Skin of body (tissue), 2 donors: ENCODE measurements around the gene AKAP13. TPM values are rescaled to one million over a fixed set of nuclear protein-coding genes. Genes with fewer than 3 reads are reported as not detected.
A peak's percentile ranks its signal among the peaks of the same experiment; 100 is the strongest.

ENCODE experiments used
- DNase-seq: peaks from one replicate; lab custom pipeline; 2025; lab: John Stamatoyannopoulos, UW
- total RNA-seq: library from RNA; depleted of rRNA; stranded (reverse); fragments of >200 nt; gene quantifications from one replicate; pipeline ENCODE4 v1.2.3, GENCODE V29; 2014

AKAP13 gene
- total RNA-seq, 1 donor from 2014 or later: 160 TPM

DNA sequence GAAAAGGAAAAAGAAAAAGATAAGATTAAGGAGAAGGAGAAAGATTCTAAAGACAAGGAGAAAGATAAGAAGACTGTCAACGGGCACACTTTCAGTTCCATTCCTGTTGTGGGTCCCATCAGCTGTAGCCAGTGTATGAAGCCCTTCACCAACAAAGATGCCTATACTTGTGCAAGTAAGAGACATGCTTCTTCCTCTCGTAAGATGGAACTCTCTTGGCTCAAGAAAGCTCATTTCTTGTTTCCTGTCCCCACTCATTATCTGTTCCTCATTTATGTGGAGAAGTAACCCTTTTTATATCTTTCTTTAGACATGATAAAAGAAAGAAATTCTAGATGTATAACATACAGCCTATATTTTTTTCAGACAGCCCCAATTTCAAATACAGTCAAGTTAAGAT lies 312.9 kb downstream of the AKAP13 start:
- DNase-seq: no peak

DNA sequence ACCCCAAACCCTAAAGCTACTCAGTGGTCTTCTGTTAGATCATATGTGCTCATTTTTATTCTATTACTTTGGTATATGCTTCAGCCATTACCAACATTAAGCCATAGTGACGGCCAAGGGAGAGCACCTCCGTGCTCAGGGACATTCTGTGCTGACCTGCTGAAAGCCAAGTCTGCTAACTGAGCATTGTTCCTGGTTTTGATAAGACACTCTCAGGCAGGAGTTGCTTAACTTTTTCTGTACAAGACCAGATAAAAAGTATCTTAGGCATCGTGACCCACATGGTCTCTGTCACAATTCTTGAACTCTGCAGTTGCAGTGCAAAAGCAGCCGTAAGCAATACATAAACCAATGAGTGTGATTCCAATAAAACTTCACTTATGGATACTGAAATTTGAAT lies 313.7 kb downstream of the AKAP13 start:
- DNase-seq: no peak

DNA sequence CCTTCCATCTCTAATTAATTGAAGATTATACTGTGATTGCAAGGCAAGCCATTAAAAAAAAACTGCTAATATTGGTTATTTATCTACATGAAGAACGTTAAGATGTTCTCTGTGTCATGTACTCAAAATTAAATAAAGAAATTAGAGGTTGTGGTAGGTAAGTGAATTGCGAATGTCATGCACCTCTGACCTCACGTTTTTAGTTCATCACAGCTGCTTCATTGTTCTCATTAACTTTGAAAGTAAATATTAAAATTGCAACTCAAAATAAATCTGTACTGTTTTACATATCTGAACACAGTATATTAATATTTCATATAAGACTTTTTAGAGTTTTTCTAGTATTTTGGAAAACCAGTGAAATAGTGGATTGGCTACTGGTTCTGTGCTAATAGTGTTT lies 320.4 kb downstream of the AKAP13 start:
- DNase-seq: no peak

DNA sequence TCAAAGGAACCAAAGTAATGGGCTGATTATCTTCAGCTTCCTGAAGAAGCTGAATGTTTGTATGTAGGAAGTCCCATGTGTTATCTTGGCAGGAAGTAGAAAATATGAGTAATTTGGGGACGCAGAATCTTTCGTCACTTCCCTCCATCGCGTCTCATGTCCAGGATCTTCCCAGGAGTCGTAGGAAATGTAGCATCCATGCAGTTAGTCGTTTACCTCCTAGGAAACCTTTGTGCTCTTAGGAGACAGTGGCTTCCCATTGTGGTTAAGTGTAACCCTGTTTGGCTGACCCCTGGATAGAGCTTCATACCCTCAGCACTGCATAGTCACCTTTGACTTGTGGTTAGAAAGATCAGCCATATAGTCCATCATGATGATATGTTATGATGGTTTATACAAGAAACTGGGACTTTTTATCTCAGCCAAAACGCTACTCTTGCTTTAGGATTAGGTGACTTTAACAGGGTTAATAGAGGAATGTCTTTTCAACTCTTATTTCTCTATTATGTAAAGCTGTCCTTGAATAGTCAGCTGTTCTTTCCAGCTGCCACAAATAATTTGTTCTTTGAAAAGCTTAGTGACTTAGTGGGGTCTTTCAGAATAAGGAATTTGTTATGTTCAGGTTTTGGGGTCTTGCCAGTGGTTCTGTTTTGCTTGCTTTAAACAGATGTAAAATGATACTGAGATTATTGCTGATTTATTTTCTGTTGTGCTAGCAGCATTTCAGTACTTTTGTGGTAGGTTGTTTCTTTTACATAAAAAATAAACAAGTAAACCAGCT lies 322.1 kb downstream of the AKAP13 start:
- DNase-seq: peak; percentile 70

DNA sequence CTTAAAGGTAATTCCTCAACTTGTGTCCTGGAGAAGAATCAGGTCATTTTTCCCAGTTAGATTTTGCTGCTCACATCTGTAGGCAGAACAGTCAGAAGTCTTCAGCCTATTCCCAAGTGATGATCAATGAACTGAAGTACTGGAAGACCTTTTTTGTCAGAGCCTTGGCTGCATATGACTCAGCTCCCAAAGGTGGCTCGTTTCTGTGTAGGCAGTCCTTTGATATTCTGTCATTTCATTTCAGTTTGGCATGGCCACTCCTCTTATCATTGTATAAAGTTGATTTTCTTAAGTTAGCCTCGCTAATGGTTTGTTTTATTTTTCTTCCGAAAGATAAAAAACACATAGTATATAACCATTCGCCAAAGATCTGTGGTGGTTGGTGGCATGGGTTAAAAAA lies 323.7 kb downstream of the AKAP13 start:
- DNase-seq: no peak

DNA sequence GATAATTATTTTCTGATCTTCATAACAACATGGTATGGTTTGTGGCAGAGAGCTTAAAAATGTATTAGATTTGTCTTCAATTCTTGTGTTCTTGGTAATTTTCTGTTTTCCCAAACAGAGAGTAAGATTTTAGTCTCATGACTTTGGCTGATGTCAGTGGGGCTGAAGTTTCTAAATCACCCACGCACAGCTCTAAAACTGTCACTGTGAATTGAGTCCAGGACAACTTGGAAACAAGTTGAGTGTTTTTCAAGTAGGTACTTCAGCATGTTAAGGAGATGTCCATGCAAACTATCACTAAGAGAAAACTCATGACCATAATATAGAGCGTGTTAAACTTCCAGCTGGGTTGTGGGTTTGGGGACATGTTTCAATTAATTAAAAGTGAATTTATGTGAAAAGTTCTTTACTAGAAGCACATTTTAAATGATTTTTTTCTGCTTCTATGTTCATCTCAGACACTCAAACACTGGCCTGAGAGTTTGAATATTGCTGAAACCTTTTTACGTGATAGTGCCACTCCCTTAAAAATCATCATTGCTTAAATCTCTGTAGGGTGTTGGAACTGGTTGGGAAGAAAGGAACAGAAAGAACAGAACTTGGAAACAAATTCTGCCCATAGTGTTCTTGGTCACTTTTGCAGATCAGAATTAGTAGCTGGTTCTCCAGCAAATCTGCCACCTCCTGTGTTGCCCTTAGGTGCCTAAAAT lies 324.5 kb downstream of the AKAP13 start:
- DNase-seq: no peak

DNA sequence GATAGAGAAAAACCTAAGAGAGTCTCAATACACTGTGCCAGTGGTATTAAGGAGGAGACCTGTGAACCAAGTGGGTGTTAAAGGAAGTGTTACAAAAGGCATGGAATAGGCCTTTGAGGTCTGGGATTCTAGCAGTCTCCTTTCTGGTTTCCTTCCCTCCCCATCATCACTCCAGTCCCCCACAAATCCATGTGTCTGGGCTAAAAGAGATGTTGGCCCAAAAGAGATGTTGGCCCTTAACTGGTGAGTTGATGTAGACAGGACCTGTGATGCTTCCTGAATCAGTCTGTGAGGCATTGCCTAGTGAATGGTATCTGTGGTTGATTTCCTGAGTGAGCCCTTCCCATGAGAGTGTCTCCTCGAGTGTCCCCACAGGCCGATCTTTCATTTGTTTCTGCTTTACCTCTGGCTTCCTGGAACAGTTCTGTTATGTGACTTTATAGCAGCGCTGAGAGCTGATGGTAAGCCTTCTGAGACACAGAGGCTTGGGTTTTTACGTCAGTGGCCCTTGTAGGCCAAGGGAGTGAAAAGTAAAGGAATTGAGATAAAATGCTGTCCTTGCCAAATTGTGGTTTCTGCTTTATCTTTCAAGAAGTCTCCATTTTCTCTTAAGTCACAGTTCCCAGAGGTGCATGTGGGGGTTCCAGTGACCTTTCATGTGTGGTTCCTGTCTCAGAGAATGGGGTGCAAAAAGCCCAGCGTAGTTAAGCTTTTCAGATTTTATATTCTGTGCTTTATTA lies 326.5 kb downstream of the AKAP13 start:
- DNase-seq: no peak

DNA sequence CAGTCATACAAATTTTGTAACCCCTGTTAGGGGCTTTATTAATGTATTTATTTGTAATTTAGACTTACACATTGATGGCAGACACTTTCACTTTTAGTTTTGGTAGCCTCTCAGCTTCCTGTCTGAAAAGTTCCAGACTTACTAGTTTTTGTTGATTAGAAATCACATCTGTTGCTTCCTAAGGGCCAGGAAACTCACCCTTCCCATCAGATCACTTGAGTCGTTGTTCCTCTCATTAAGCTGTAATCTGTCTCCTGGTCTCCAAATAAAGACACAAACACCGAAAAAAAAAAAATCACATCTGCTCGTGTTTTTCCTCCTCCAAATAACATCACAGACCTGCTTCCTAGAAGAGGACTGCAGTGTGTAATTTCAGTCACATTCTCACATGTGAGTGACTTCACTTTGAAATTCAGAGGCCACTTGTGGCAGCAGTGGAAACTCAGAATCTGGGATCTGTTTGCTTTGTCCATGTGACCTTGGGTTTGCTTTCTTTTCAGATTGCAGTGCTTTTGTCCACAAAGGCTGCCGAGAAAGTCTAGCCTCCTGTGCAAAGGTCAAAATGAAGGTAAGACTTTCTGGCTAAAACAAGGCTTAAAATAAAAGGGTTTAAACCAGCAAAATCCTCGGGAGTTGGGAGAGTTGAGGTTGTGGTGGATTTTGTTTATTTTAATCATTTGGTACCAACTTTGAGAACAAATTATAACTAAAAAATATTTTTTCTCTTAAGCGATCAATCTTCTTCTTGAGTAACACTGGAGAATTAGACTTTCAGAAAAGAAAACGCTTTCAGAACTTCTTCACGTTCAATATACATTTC lies 327.3 kb downstream of the AKAP13 start:
- peak; percentile 63 for DNase-seq

DNA sequence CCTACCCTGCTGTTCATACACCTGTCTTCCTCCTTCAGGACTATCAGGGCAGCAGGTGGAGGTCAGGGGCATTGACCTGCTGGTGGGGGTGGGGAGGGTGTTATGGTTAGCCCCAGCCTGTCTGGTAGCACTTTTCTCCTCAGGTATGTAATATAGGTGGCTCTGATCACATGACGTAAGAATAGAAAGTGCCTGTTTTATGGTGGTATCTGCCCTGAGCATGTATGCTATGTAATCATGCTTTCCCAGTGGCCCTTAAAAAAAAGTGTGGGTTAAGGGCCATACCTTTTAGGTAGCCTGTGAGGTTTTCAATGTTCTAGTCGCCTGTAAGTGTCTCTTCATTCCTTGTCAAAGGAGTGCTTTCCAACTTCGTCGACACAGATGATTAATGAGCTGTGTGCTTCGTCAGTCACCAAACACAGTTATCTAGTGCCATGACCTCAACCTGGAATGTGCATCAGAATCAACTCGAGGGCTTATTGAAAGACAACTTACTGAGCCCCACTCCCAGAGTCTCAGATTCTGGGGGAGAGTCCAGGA lies 328.1 kb downstream of the AKAP13 start:
- no peak for DNase-seq

DNA sequence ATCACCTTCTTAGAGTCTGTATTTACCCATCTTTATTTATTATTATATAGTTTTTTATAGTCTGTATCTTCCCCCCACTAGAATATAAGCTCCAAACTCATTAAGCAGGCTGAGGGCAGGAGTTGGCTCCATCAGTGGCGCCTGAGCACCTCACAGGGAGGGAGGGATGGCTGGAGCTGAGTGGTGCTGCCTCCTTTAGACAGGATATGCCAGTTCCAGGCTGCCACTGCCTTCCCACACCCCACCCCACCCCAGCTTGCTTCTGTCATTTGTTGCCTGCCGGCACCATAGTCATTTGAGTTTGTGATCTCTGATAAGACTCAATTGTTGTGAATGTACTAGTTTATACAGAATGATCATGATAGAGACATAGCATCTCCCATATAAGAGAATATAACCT lies 328.8 kb downstream of the AKAP13 start:
- DNase-seq: no peak

DNA sequence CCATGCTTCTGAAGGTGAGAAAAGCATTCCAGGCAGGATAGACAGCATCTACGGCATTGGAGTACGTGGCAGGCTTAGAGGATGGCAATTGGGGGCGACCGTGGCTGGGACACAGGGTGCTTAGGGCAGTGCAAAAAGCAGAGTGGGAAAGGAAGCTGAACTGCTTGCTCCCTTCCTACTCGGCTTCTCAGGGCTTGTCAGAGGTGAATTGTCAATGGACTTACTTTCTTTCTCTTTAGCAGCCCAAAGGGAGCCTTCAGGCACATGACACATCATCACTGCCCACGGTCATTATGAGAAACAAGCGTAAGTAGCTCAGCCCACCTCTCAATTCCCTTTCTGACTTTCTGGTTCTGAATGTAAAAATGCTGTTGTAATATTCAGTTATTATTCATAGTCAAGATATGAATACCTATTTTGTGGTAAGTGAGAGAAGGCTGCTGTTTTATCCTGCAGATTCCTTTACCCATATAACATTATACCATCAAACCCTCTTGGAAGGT lies 330.0 kb downstream of the AKAP13 start:
- no peak for DNase-seq

DNA sequence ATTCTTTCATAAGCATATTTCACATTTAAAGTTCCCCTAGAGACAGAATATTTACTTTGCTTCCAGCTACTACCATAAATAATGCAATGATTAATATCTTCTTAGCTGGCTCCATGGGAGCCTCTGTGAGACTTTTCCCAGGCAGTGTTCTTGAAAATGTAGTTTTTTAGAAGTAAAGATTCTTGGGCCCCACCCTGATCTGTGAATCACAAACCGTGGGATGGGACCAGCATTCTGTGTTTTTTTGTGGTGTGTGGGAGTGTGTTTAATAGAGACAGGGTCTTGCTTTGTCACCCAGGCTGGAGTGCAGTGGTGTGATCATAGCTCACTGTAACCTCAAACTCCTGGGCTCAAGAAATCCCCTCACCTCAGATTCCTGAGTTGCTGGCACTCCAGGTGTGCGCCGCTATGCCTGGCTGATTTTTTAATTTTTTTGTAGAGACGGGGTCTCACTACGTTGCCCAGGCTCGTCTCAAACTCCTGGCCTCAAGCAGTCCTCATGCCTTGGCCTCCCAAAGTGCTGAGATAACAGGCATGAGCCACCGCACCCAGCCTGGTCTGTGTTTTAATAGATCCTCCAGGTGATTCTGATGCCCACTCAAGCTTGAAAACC lies 331.3 kb downstream of the AKAP13 start:
- DNase-seq: no peak

DNA sequence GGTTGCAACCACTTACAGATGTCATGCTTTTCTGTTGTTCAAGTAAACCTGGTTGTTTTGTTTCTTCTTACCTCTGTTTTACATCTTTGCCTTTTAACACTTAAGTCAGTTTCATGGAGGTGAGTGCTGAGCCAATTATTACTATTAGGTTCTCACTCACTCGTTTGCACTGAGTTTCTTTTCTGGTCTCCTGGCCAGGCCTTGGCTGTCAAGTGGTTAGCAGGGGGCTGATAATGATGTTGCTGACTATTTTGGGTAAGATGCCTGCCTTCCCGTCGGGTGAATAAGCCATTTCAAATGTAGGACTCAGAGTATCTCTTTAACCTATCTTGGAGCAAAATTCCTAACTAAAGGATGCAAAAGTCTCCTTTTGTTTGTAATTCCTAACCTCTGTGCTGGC lies 335.9 kb downstream of the AKAP13 start:
- DNase-seq: no peak

DNA sequence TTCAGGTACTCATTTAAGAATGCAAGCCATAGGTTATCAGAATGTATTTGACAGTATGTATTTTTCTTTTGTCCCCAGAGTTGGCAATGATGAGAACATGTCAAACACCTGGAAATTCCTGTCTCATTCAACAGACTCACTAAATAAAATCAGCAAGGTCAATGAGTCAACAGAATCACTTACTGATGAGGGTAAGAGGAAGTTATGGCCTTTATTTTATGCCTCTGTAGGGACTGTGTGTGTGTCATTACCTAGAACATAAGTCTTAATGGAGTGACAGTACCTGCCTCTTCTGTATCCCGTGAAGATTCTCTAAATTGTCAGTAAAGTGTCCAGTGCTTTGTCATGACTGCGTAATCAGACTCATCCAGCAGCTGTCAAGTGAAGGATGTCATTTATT lies 336.8 kb downstream of the AKAP13 start:
- DNase-seq: no peak

DNA sequence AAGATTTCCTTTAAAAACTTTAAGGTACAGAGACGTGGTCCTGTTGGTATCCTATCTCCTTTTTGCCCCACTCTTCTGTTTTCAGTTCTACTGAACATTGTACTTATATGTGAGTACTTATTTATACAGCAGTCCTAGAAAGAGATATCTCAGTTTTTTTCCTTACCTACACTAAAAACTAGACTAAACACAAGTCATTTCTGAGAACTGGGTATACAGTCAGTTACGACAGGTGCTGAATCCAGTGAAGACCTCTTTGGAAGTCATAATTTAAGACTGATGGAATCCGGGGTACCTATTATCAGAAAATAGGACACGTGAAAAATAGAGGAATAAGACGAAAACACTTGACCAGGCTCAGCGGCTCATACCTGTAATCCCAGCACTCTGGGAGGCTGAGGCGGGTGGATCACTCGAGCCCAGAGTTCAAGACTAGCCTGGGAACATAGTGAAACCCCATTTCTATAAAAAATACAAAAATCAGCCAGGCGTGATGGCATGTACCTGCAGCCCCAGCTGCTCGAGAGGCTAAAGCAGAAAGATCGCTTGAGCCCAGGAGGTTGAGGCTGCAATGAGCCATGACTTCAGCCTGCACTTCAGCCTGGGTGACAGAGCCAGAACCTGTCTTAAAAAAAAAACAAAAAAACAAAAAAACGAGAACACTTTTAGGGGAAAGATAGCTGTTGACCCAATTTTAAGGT lies 338.0 kb downstream of the AKAP13 start:
- no peak for DNase-seq

DNA sequence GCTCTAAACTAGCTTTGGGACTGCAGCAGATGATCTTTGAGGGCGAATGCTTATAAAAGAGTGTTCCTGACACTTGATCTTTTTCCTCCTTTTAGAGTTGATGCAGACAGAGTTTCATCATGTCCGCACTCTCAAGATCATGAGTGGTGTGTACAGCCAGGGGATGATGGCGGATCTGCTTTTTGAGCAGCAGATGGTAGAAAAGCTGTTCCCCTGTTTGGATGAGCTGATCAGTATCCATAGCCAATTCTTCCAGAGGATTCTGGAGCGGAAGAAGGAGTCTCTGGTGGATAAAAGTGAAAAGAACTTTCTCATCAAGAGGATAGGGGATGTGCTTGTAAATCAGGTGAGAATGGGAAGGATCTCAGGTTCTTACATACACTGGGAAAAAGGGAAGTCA lies 338.6 kb downstream of the AKAP13 start:
- no peak for DNase-seq

DNA sequence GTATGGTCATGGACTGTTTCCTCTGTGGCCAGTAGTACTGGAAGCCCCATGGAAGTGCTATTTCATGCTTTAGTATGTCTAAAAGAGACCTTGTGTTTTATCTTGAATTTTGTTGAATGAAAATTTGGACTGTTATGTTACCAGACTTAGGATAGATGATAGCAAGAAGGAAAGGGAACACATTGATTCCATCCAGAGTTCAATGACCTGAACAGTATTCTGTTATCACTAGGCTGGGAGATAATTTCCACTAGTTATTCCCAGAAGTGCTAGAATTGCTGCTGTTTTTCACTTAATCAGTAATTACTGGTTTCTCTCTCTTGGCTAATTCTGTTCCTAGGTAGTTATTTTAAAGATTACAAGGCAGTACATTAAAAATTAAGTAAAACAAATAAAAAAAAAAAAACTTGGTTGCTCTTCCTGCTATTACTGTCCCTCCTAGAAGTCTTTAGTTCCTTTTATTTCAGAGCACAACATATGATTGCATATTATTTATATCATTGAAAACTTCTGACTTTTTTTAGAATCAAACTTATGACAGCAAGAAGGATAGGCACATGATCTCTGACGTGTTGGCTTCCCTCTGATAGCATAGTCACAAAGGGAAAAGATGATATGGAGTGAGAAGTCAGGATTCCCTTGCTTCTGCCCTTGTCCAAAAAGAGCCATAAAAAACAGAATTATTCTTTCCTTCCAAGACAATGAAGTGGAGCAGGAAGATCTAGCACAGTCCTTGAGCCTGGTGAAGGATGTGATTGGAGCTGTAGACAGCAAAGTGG lies 342.2 kb downstream of the AKAP13 start:
- no peak for DNase-seq

DNA sequence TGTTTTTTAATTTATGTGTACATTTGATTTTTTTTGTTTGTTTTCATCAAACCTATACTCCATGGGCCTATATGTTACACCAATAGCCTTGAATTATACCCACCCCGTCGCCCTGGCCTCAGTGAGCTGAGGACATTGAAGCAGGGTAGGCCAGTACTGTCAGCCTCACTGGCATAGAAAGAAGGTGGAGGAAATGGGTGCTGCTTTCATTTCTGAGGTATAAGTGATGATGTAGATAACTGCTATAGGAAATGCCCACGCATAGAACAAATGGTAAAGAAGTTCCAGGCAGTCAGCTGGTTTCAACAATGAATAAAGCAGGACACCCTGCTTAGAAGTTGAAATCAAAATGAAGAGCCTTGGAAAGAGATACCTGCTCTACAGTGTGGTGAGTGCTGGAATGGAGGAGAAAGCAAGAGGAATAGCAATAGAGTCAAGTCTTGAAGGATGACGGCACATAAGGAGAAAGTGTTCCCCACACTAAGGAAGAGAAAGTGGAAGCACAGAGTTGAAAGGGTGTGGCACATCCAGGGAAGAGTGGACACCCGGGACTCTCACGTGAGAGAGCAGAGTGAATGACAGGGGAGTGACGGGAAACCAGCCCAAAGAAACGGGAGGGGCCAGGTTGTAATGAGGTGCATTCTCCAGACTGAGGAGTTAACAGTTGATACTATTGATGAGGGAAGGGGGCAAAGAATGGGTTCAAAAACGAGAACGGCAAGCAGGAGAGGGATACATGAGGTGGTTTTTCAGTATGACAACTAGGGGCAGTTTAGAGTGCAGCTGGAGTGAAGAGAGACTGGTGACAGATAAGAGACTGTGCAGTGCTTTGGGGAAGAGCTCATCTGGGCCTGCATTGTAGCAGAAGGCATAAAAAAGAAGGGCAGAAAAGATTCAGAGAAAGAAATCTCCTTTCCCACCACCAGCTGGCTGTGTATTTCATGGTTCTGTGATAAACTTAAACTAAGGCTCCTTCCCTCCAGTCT lies 343.9 kb downstream of the AKAP13 start:
- DNase-seq: no peak
